HG02870 (cell line): ENCODE measurements around the gene NUBP1.
A peak's percentile ranks its signal among the peaks of the same experiment; 100 is the strongest.
"Not testable (repeated sequence)": the region's sequence is repeated elsewhere in the genome, so short reads cannot be mapped to it uniquely, and the experiment has no call there.

Experiments used
- ATAC-seq: cut with Tn5 transposase; IDR thresholded peaks from one replicate; pipeline ENCODE4 v1.9.1; 2021; ENCODE audit warnings: mild to moderate bottlenecking, moderate library complexity; ENCODE audit not compliant: unreplicated experiment

The NUBP1 gene

DNA sequence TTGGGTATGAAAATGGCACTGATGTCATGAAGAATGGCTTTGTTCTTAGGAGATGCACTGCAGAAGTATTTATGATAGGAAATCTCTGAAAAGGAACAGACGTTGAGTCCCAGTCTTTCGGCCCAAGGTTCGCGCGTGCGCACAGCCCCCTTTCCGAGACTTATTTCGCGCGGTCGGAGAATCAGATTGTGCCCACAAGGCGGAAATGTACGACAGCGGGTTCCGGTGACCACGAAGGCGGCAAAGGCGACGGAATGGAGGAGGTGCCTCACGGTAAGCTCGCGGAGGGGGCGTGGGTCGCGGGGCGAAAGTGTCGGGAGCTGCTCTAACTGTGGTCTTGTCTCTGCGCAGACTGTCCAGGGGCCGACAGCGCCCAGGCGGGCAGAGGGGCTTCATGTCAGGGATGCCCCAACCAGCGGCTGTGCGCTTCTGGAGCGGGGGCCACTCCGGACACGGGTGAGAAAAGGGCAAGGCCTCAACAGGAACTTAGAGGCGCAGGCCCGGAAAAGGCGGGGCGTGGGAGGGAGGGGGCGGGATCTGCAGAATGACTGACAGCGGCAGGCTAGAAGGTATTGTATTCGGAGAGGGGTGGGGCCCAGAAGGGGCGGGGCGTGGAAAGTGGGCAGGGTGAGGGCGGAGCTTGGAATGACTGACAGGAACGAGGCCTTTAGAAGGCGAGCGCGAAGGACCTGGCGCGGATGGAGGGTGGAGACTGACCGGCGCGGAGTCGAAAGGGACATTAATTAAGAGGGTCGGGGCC is at the start of gene NUBP1:
NUBP1 (plus strand) TSS at position 233 of the 760 bp plus-strand sequence; CDS start at position 255, 22 bp downstream.
- ATAC-seq = peak; percentile 80

- ATAC-seq = no peak
Measured at GRCh38 chr16:10693889-10694288, 49.8 kb upstream of the NUBP1 start.

- ATAC-seq = no peak
Measured at GRCh38 chr16:10694306-10694705, 49.3 kb upstream of the NUBP1 start.

DNA sequence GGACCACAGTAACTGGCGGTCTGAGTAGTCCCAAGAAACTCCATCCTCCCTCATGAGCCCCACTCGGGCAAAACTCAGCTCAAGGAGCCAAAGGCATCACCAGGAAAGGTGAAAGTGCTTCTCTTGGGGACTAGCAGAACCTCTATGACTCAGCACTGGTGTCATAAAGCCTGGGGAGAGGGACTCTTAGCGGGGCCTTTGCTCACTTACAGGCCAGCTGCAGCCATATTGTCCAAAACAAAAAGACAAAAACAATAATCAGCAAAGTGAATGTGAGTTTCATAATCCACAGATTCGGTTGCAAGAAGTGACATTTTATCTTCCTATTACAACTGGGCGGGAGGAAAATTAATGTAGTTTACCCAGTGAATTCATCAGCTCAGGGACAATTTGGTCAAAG is 48.8 kb upstream of the NUBP1 start, which contains the start of gene TEKT5:
TEKT5 (minus strand) TSS at position 101 of the 400 bp plus-strand sequence; CDS start at position 44, 57 bp downstream.
- no peak for ATAC-seq

DNA sequence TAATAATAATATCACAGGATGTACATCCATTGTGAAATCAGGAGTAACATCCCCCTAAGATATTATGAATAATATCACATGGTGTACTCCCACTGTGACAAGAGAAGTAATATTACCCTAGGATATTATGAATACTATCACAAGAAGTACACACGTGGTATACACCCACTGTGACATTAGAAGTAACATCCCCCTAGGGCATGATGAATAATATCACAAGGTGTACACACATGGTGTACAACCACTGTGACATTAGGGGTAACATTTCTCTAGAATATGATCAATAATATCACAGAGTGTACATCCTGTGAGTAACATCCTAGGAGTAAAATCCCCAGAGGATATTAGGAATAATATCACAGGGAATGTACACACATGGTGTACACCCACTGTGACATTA is 43.9 kb upstream of the NUBP1 start:
- ATAC-seq = no peak

DNA sequence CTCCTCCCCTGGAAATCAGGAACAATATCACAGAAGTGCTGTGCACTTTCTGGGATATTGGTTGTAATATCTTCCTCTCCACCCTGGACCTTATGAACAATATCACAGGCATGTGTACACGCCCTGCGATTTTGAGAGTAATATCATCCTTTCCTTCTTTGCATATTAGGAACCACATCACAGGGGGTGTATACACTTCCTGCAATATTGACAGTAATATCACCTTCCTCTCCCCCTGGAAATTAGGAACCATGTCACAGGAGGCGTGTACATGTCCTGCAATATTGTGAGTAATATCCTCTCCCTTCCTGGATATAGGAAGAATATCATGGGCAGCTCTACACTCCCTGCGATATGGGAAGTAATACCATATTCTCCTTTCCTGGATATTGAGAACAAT is 34.7 kb upstream of the NUBP1 start:
- ATAC-seq = no peak

DNA sequence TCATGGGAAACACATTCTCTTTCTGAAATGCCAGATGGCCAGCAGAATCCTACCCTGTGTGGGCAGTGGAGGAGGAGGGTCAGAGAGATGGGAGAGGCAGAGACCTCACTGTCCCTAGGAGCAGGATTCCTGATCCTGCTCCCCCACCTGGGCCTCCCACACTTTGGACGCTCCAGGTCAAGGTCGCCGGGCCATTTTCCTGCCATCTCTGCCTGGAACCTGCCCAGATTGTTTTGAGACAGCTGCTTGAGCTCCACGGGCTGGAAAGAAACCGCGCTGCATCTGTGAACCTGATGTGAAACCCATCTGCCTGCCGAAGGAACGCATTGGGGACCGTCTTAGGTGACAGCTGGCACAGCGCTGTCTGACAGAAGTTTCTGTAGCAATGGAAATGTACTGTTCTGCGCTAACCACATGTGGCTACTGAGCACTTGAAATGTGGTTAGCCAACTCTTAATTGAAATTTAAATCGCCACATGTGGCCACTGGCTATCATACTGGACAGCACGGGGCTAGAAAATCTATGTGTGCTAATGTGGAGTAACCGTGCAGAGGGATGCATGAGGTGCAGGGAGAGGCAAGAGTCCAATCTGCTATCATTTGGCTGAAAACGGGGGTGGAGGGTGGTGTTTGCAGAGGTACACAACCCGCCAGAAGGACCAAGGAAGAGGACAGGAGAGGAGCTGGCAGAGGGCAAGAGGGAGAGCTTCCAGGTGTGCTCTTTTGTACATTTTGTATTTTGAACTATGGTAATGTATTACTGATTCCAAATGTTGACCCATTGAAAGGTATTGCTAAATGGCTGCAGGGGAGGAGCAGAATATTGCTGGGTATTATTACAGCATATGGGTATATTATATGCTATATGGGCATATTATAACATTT is 15.4 kb upstream of the NUBP1 start:
- ATAC-seq = peak; percentile 80

- ATAC-seq = no peak
Measured at GRCh38 chr16:10729104-10730048, 14.3 kb upstream of the NUBP1 start.

DNA sequence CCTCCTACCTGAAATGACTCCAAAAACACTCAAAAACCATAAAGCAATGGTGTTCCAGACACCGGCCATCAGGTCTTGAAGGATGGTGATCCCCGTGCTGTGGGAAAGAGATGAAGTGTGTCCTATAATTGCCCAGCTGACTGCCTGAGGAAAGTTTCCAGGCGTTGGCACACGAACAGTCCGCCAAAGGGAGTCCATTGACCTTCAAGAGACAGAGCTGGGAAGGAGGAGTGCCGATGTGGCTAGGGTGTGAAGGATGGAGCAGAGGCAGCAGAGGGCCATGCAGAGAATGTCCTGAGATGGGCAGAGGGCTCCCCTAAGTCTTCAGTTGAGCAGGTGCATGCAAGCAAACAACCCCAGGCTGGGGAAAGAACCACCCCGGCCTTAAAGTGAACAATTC is 11.9 kb upstream of the NUBP1 start:
- ATAC-seq = no peak

- no peak for ATAC-seq
Measured at GRCh38 chr16:10737068-10737625, 6.5 kb upstream of the NUBP1 start.

DNA sequence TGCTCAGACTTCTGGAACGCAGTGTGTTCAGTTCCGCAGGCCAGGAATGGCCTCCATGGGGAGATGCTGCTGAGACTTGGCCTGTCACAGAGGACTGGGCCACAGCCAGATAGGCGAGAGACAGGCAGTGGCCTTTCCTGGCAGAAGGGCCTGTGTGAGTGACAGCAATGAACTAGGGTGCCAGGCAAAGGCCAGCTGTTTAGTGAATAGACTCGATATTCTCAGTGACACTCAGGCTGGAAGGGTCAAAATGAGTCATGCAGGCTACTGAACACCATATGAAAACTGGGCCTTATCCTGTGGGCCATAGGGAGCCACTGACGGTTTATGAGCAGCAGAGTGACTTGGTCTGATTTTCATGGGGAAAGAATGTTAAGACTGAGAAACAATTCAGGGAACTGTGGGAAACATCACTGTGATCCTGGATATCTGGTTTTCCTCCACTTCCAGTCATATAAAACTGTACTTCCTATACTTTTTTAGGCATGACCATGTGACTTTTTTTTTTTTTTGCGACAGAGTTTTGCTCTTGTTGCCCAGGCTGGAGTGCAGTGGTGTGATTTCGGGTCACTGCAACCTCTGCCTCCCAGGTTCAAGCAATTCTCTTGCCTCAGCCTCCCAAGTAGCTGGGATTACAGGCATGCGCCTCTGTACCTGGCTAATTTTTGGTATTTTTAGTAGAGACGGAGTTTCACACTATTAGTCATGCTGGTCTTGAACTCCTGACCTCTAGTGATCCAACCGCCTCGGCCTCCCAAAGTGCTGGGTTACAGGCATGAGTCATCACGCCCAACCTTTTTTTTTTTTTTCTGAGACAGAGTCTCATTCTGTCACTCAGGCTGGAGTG is 5.2 kb upstream of the NUBP1 start:
- peak; percentile 75 for ATAC-seq

DNA sequence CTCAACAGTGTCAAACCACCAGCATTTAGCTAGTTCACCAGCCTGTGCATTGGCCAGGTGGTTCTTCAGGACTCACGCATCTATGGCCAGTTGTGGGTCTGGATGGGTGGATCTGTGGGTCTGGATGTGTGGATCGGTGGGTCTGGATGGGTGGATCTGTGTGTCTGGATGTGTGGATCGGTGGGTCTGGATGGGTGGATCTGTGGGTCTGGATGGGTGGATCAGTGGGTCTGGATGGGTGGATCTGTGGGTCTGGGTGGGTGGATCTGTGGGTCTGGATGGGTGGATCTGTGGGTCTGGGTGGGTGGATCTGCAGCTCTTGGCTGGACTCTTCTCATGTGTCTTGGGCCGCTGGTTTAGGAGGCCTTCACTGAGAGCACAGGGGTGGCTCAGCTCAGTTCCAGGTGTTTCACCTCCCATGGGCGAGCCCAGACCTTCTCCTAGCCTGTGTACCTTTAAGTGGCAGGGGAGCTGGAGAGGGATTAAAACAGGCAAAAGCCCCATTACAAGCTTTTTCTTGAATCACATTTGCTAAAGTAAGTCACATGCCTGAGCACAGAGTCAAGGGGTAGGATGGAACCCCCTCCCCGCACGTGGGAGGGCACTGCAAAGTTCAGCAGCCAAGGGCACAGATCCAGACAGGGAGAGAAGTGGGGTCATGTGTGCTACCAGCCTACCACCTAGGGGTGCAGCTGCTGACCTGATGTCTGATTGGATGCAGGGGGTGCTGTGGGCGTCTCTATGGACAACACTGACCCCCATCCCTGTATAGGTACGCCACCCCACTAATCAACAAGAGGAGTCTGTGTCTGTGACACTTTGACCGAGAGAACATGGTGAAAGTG is 3.4 kb upstream of the NUBP1 start:
- ATAC-seq = no peak

GRCh38 chr16:10740845-10741208 is 2.8 kb upstream of the NUBP1 start:
- no peak for ATAC-seq

GRCh38 chr16:10741249-10741648 is 2.4 kb upstream of the NUBP1 start:
- ATAC-seq = not testable (repeated sequence)

GRCh38 chr16:10741844-10742243 is 1.8 kb upstream of the NUBP1 start:
- ATAC-seq = no peak

DNA sequence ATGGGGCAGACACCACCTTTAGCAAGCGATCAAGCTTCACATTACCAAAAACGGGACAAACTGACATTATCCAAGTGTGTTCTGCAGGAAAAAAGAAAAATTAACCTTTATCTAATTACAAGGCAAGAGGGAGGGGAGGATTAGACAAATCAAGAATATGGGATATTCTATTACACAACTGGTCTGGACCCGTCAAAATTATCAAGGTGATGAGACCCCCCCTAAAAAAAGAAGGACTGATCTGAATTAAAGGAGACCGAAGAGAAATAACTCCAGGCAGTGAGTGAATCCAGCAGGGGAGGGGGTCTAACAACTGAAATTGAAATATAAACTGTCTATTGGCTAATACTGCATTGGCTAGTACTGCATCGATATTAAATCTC is 424 bp upstream of the NUBP1 start:
- no peak for ATAC-seq

- no peak for ATAC-seq
Measured at GRCh38 chr16:10744370-10745030, 858 bp downstream of the NUBP1 start.

DNA sequence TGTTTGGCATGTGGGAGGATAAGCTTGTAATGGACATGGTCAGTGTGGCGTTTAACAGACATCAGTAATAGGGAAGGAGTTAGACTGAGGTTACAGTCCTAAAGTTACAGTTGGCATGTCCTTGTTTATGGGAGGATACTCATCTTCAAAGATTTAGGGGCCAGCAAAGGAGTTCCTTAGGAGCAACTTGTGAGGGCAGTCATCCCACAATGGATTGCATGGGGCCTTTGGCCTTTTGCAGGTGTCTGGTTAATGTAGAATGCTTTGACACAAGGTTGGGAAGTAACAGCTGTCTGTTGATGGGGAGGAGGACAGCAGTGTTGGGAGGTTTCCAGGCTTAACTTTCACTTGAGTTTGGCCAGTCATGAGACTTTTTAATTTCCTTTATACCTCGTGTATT is 2.2 kb downstream of the NUBP1 start:
- no peak for ATAC-seq
